ENCODE measurements around the gene TPRG1L.

The TPRG1L gene

GRCh38 chr1:3668585-3669300 is 43.9 kb downstream of the TPRG1L start:
- DNase-seq: peak; percentile 88

GRCh38 chr1:3669421-3669821 is 44.6 kb downstream of the TPRG1L start:
- no peak for DNase-seq

GRCh38 chr1:3669971-3670431 is 45.2 kb downstream of the TPRG1L start:
- no peak for DNase-seq

GRCh38 chr1:3670823-3671265 is 46.0 kb downstream of the TPRG1L start:
- DNase-seq: no peak

- peak; percentile 46 for DNase-seq
Observed at GRCh38 chr1:3671371-3672180, 46.8 kb downstream of the TPRG1L start.

GRCh38 chr1:3672231-3672970 is 47.6 kb downstream of the TPRG1L start:
- no peak for DNase-seq

GRCh38 chr1:3672971-3673361 is 48.2 kb downstream of the TPRG1L start:
- DNase-seq: no peak

- no peak for DNase-seq
Observed at GRCh38 chr1:3673381-3674099, 48.7 kb downstream of the TPRG1L start.

GRCh38 chr1:3674100-3675094 is 49.6 kb downstream of the TPRG1L start:
- DNase-seq: no peak

GRCh38 chr1:3675436-3675835 is 50.6 kb downstream of the TPRG1L start:
- no peak for DNase-seq

GRCh38 chr1:3676581-3677470 is 52.0 kb downstream of the TPRG1L start:
- no peak for DNase-seq

GRCh38 chr1:3677484-3677883 is 52.7 kb downstream of the TPRG1L start:
- DNase-seq: no peak

GRCh38 chr1:3678361-3679097 is 53.7 kb downstream of the TPRG1L start:
- DNase-seq: no peak

GRCh38 chr1:3679098-3679555 is 54.3 kb downstream of the TPRG1L start:
- DNase-seq: no peak

Data from NCI-H510A (cell line).